ENCODE data around the gene RNF7. TPM values are rescaled to one million over a fixed set of nuclear protein-coding genes. Genes with fewer than 3 reads are reported as not detected.

RNF7 gene
- total and polyA plus RNA-seq, 2 of the 8 experiments (the other 6 are each of a cell fraction or from before 2014, with no cell fraction given): 78.4 to 113 TPM

DNA sequence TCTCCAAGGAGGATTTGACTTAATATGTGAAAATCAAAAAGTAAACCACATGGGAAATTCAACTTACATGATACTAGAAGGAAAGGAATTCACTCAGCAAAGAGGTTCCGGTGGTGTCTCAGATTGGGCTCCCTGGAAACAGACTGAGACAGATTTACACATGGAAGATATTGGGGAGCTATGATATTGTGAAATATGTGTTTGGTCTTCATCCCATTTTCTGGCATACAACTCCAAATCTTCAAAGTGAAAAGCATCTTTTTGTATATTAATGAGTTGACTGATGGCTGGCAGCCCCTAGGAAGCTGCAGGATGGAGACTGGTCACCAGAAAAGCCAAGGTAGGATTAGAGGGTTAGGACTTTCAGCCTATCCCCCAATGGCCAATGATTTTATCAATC, 54.4 kb downstream of the RNF7 start:
- ChIA-PET POLR2A (ENCODE audit: partially characterized antibody) (interaction anchor here (1.1 kb wide), 1 partner anchor 9 kb away, joined by 3 read pairs; no protein-coding TSS in a partner anchor), CTCF (ENCODE audit: partially characterized antibody) (interaction anchor here (0.6 to 3.2 kb wide), 23 partner anchors 9 to 152 kb away, joined by 3 to 19 read pairs (median 3); partner anchors contain the start of gene RNF7)
- no peak overlapping the region for H3K27ac ChIP-seq (ENCODE audit: low read depth, low read length)
- no peak overlapping the region for H3K18ac ChIP-seq (ENCODE audit: extremely low read depth, low read length)
- no peak overlapping the region for H3K9ac ChIP-seq (replicated peaks in 1 of 4; ENCODE audit: extremely low read depth in 1 of 4, low read depth in 3 of 4, low read length in 3 of 4)
- peaks cover 4 to 13% (median 10%) of the 10 kb centered on the region in 4 experiments; a peak in 6 of 7 replicates for H3K4me1 ChIP-seq (replicated peaks in 1 of 4; ENCODE audit: control insufficient read depth in 3 of 4, insufficient read depth in 4 of 4, low read length in 3 of 4)
- no peak overlapping the region for H3K4me2 ChIP-seq (ENCODE audit: insufficient read depth in 1 of 2, low read depth in 2 of 2, low read length in 2 of 2)
- H2BK15ac ChIP-seq (ENCODE audit: low read length): no peak overlapping the region; the same call in 1 of the 2 replicates
- no peak overlapping the region for H2AFZ ChIP-seq (ENCODE audit: low read length)
- TF ChIP-seq CTCF (IDR thresholded peaks at IDR 0.05; ENCODE audit: control extremely low read depth in 1 of 3, insufficient read depth in 1 of 3, low read depth in 1 of 3, low read length in 3 of 3) (no peak), CBX8 (IDR thresholded peaks at IDR 0.05; ENCODE audit: borderline replicate concordance, low read depth, low read length) (no peak), TBP (IDR thresholded peaks at IDR 0.05; ENCODE audit: low read depth, low read length) (no peak), ASH2L (IDR thresholded peaks at IDR 0.05; ENCODE audit: low read length) (no peak)
- no peak overlapping the region for H3K23ac ChIP-seq (ENCODE audit: insufficient read length)
- H3K4me3 ChIP-seq (ENCODE audit: extremely low read depth in 1 of 4, insufficient read depth in 2 of 4, low read depth in 3 of 4, low read length in 4 of 4): no peak overlapping the region
- no peaks in the 10 kb centered on the region for H3K9me3 ChIP-seq (ENCODE audit: insufficient read depth in 2 of 2, low read depth in 1 of 2, low read length in 1 of 2)
- no peak for FAIRE-seq
- no peak for DNase-seq (ENCODE audit: low read depth in 1 of 2, low spot score in 2 of 2)
- H2BK12ac ChIP-seq (ENCODE audit: low read depth, low read length): no peak overlapping the region
- WGBS, 2 experiments (ENCODE audit: extremely low coverage in 1 of 2, insufficient coverage in 1 of 2, insufficient read length in 1 of 2, insufficient replicate concordance in 2 of 2, low coverage in 1 of 2, low lambda C conversion rate in 2 of 2, missing lambda C conversion rate in 1 of 2): 94% methylated on average over 1 of the region's 1 CpG; no CpG with 5 or more reads in 1 of the 2 experiments
- no peak overlapping the region for H2AK5ac ChIP-seq (ENCODE audit: low read depth, low read length)
- peaks cover 0 to 12% (median 5%) of the 10 kb centered on the region in 4 experiments; a peak in 5 of 7 replicates for H3K27me3 ChIP-seq (replicated peaks in 1 of 4; ENCODE audit: control insufficient read depth in 3 of 4, extremely low read depth in 1 of 4, insufficient read depth in 3 of 4, low read length in 3 of 4)
- H3K56ac ChIP-seq (replicated peaks; ENCODE audit: insufficient read length, low read depth, low read length): no peak overlapping the region
- H4K20me1 ChIP-seq (replicated peaks in 1 of 2; ENCODE audit: control insufficient read depth in 1 of 2, insufficient read depth in 2 of 2, low read length in 2 of 2): no peaks in the 10 kb centered on the region
- H3K14ac ChIP-seq (ENCODE audit: insufficient read length): no peak overlapping the region
- H2BK5ac ChIP-seq (ENCODE audit: low read depth, low read length): no peak overlapping the region
- H4K91ac ChIP-seq (replicated peaks; ENCODE audit: insufficient read length, low read length): no peak overlapping the region
- no peaks in the 10 kb centered on the region for H3K79me1 ChIP-seq (ENCODE audit: low read depth, low read length)
- no peak overlapping the region for H4K5ac ChIP-seq (ENCODE audit: insufficient read length, low read depth, low read length)
- no peak overlapping the region for H4K8ac ChIP-seq (ENCODE audit: extremely low read depth, insufficient read depth, low read length)
- H3K79me2 ChIP-seq (ENCODE audit: control insufficient read depth in 1 of 2, insufficient read depth in 2 of 2, low read length in 2 of 2): no peaks in the 10 kb centered on the region
- peaks cover 3% of the 10 kb centered on the region; the same call in 1 of the 2 replicates for H3K23me2 ChIP-seq (ENCODE audit: low read depth, low read length)
- H2BK120ac ChIP-seq (replicated peaks; ENCODE audit: low read depth, low read length): no peak overlapping the region
- H2BK20ac ChIP-seq (ENCODE audit: low read length): no peak overlapping the region
- H3K4ac ChIP-seq (replicated peaks; ENCODE audit: insufficient read length, low read depth, low read length): no peak overlapping the region
- H3K36me3 ChIP-seq (ENCODE audit: control insufficient read depth in 2 of 4, insufficient read depth in 4 of 4, low read length in 3 of 4): no peaks in the 10 kb centered on the region
